Progenitor cell of endocrine pancreas (in vitro differentiated cells): ENCODE results near the gene IPCEF1. TPM values are rescaled to one million over a fixed set of nuclear protein-coding genes. Genes with fewer than 3 reads are reported as not detected.
"Not testable (repeated sequence)": the region's sequence is repeated elsewhere in the genome, so short reads cannot be mapped to it uniquely, and the experiment has no call there.

ENCODE experiments used
- DNase-seq: peaks from one replicate; pipeline ENCODE4 v3.0.0; 2021; ENCODE audit warnings: low spot score; ENCODE audit not compliant: unreplicated experiment
- H3K27ac Mint-ChIP-seq: 2 replicates; pipeline ENCODE4 v1.8.0; 2021; ENCODE audit warnings: mild to moderate bottlenecking, moderate library complexity, mixed read lengths
- H3K27me3 Mint-ChIP-seq: 2 replicates; pipeline ENCODE4 v1.8.0; 2021; ENCODE audit warnings: mixed read lengths
- H3K36me3 Mint-ChIP-seq: 2 replicates; pipeline ENCODE4 v1.8.0; 2022; ENCODE audit warnings: mixed read lengths; ENCODE audit not compliant: insufficient read depth
- H3K4me1 Mint-ChIP-seq: 2 replicates; pipeline ENCODE4 v1.8.0; 2021; ENCODE audit warnings: low read depth, mixed read lengths
- H3K4me3 Mint-ChIP-seq: 2 replicates; pipeline ENCODE4 v1.8.0; 2021; ENCODE audit warnings: low read depth, mild to moderate bottlenecking, moderate library complexity, mixed read lengths
- H3K9me3 Mint-ChIP-seq: 2 replicates; pipeline ENCODE4 v1.8.0; 2021; ENCODE audit warnings: low read depth, mixed read lengths
- CTCF ChIP-seq: fragments of 200-600 bp; sonication (generic); IDR thresholded peaks from one replicate; pipeline ENCODE4 v1.5.0; 2021; ENCODE audit warnings: antibody characterized with exemption, mild to moderate bottlenecking; ENCODE audit not compliant: unreplicated experiment
- total RNA-seq: library from RNA; stranded (reverse); gene quantifications from 2 replicates; pipeline ENCODE4 v1.2.1, GENCODE V29; 2021

Gene IPCEF1
- total RNA-seq, 1 donor from 2014 or later = 0.77 TPM

- Mint-ChIP-seq H3K27ac (no peak overlapping the region), H3K4me3 (no peak overlapping the region), H3K36me3 (peaks cover 2% of the 10 kb centered on the region), H3K27me3 (no peaks in the 10 kb centered on the region), H3K9me3 (no peaks in the 10 kb centered on the region), H3K4me1 (peaks cover 3% of the 10 kb centered on the region)
- TF ChIP-seq CTCF = no peak
- DNase-seq = no peak
Measured at GRCh38 chr6:154318721-154319120, 37.9 kb downstream of the IPCEF1 start.

GRCh38 chr6:154316131-154316530, 40.5 kb downstream of the IPCEF1 start:
- Mint-ChIP-seq H3K27me3 (no peaks in the 10 kb centered on the region), H3K9me3 (peaks cover 8% of the 10 kb centered on the region), H3K36me3 (no peaks in the 10 kb centered on the region), H3K4me3 (no peak overlapping the region), H3K27ac (no peak overlapping the region), H3K4me1 (peaks cover 3% of the 10 kb centered on the region)
- no peak for DNase-seq
- TF ChIP-seq CTCF = no peak

- Mint-ChIP-seq H3K27me3 (no peaks in the 10 kb centered on the region), H3K36me3 (no peaks in the 10 kb centered on the region), H3K4me3 (no peak overlapping the region), H3K9me3 (peaks cover 12% of the 10 kb centered on the region), H3K4me1 (peaks cover 1% of the 10 kb centered on the region), H3K27ac (no peak overlapping the region)
- DNase-seq = no peak
- TF ChIP-seq CTCF = no peak
Measured at GRCh38 chr6:154314084-154314483, 42.5 kb downstream of the IPCEF1 start.

GRCh38 chr6:154308986-154309385, 47.6 kb downstream of the IPCEF1 start:
- H3K9me3 Mint-ChIP-seq = peaks cover 15% of the 10 kb centered on the region
- TF ChIP-seq CTCF = no peak
- H3K4me1 Mint-ChIP-seq = peaks cover 3% of the 10 kb centered on the region
- no peak overlapping the region for H3K27ac Mint-ChIP-seq
- H3K36me3 Mint-ChIP-seq = no peaks in the 10 kb centered on the region
- no peak for DNase-seq
- no peaks in the 10 kb centered on the region for H3K27me3 Mint-ChIP-seq
- H3K4me3 Mint-ChIP-seq = no peak overlapping the region

GRCh38 chr6:154307696-154308425, 48.7 kb downstream of the IPCEF1 start:
- Mint-ChIP-seq H3K27ac (peak overlapping the region; percentile 36), H3K4me3 (no peak overlapping the region), H3K9me3 (peaks cover 15% of the 10 kb centered on the region), H3K27me3 (no peaks in the 10 kb centered on the region), H3K36me3 (no peaks in the 10 kb centered on the region), H3K4me1 (peaks cover 3% of the 10 kb centered on the region)
- no peak for TF ChIP-seq CTCF
- no peak for DNase-seq

- H3K27ac Mint-ChIP-seq, DNase-seq, H3K4me3 Mint-ChIP-seq, H3K4me1 Mint-ChIP-seq, H3K27me3 Mint-ChIP-seq, H3K36me3 Mint-ChIP-seq: not testable (repeated sequence)
- H3K9me3 Mint-ChIP-seq = peaks cover 15% of the 10 kb centered on the region
Measured at GRCh38 chr6:154307147-154307546, 49.5 kb downstream of the IPCEF1 start.
